Liver (tissue), 3 donors: ENCODE results near the gene NDUFS5.

ENCODE experiments used
- FOXA2 ChIP-seq: IDR thresholded peaks from 2 replicates; pipeline ENCODE4 v1.6.1; 2016; ENCODE audit warnings: antibody characterized with exemption
- GABPA ChIP-seq, 2 donors: IDR thresholded peaks in 1 of 2; conservative IDR thresholded peaks in 1 of 2; 2 replicates each; pipeline ENCODE4 v1.6.1; 2016; ENCODE audit warnings: antibody characterized with exemption in 2 of 2, mild to moderate bottlenecking in 1 of 2, moderate library complexity in 1 of 2
- JUND ChIP-seq, 2 donors: IDR thresholded peaks; 2 replicates each; pipeline ENCODE4 v1.6.1; 2016; ENCODE audit warnings: antibody characterized with exemption in 2 of 2
- SP1 ChIP-seq: IDR thresholded peaks from 2 replicates; pipeline ENCODE4 v1.6.1; 2018; ENCODE audit warnings: antibody characterized with exemption, mild to moderate bottlenecking
- YY1 ChIP-seq: IDR thresholded peaks from 2 replicates; pipeline ENCODE4 v1.6.1; 2016; ENCODE audit warnings: antibody characterized with exemption, mild to moderate bottlenecking
- TF ChIP-seq, protein P1 (sequence below): fragments of 150-350 bp; IDR thresholded peaks from 2 replicates; pipeline ENCODE4 v1.5.1; 2017; ENCODE audit warnings: improper control_type of control experiment, low read depth, low read length; ENCODE audit not compliant: missing input control
- TF ChIP-seq, protein P2 (sequence below): IDR thresholded peaks from 2 replicates; pipeline ENCODE4 v1.6.1; 2016; ENCODE audit warnings: antibody characterized with exemption, mild to moderate bottlenecking
- TF ChIP-seq, protein P3 (sequence below): IDR thresholded peaks from 2 replicates; pipeline ENCODE4 v1.6.1; 2016; ENCODE audit warnings: antibody characterized with exemption
- TF ChIP-seq, protein P4 (sequence below): IDR thresholded peaks from 2 replicates; pipeline ENCODE4 v1.6.1; 2016; ENCODE audit warnings: antibody characterized with exemption
- donor health status: healthy.
- donor health status: healthy.

DNA sequence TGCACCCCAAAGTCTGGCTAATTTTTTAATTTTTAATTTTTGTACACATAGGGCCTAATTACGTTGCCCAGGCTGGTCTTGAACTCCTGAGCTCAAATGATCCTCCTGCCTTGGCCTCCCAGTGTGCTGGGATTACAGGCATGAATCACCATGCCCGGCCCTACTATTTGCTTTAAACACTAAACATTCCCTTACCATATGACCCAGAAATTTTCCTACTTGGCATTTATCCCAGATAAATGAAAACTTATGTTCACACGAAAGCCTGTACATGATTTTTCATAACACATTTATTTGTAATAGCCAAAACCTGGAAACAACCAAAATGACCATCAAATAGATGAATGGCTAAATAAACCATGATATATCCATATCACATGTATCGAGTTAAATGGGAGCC lies 35.8 kb downstream of the NDUFS5 start:
- TF ChIP-seq, protein P1, sequence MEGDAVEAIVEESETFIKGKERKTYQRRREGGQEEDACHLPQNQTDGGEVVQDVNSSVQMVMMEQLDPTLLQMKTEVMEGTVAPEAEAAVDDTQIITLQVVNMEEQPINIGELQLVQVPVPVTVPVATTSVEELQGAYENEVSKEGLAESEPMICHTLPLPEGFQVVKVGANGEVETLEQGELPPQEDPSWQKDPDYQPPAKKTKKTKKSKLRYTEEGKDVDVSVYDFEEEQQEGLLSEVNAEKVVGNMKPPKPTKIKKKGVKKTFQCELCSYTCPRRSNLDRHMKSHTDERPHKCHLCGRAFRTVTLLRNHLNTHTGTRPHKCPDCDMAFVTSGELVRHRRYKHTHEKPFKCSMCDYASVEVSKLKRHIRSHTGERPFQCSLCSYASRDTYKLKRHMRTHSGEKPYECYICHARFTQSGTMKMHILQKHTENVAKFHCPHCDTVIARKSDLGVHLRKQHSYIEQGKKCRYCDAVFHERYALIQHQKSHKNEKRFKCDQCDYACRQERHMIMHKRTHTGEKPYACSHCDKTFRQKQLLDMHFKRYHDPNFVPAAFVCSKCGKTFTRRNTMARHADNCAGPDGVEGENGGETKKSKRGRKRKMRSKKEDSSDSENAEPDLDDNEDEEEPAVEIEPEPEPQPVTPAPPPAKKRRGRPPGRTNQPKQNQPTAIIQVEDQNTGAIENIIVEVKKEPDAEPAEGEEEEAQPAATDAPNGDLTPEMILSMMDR: no peak
- TF ChIP-seq SP1 (no peak), FOXA2 (no peak), YY1 (no peak), JUND (IDR thresholded peaks at IDR 0.05) (no peak), GABPA (IDR thresholded peaks at IDR 0.05 in 1 of 2, conservative IDR thresholded peaks at IDR 0.05 in 1 of 2) (no peak)
- TF ChIP-seq, protein P2, sequence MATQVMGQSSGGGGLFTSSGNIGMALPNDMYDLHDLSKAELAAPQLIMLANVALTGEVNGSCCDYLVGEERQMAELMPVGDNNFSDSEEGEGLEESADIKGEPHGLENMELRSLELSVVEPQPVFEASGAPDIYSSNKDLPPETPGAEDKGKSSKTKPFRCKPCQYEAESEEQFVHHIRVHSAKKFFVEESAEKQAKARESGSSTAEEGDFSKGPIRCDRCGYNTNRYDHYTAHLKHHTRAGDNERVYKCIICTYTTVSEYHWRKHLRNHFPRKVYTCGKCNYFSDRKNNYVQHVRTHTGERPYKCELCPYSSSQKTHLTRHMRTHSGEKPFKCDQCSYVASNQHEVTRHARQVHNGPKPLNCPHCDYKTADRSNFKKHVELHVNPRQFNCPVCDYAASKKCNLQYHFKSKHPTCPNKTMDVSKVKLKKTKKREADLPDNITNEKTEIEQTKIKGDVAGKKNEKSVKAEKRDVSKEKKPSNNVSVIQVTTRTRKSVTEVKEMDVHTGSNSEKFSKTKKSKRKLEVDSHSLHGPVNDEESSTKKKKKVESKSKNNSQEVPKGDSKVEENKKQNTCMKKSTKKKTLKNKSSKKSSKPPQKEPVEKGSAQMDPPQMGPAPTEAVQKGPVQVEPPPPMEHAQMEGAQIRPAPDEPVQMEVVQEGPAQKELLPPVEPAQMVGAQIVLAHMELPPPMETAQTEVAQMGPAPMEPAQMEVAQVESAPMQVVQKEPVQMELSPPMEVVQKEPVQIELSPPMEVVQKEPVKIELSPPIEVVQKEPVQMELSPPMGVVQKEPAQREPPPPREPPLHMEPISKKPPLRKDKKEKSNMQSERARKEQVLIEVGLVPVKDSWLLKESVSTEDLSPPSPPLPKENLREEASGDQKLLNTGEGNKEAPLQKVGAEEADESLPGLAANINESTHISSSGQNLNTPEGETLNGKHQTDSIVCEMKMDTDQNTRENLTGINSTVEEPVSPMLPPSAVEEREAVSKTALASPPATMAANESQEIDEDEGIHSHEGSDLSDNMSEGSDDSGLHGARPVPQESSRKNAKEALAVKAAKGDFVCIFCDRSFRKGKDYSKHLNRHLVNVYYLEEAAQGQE: no peak
- TF ChIP-seq, protein P3, sequence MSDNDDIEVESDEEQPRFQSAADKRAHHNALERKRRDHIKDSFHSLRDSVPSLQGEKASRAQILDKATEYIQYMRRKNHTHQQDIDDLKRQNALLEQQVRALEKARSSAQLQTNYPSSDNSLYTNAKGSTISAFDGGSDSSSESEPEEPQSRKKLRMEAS: no peak
- TF ChIP-seq, protein P4, sequence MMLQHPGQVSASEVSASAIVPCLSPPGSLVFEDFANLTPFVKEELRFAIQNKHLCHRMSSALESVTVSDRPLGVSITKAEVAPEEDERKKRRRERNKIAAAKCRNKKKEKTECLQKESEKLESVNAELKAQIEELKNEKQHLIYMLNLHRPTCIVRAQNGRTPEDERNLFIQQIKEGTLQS: no peak
